Keratinocyte (primary cell): Measurements from ENCODE around the gene HNRNPL. TPM values are rescaled to one million over a fixed set of nuclear protein-coding genes. Genes with fewer than 3 reads are reported as not detected.
A peak's percentile ranks its signal among the peaks of the same experiment; 100 is the strongest.

Source experiments
- DNase-seq: peaks from one replicate; pipeline ENCODE4 v3.0.0-alpha.2; 2011; ENCODE audit warnings: low read depth, missing footprints, low spot score
- FAIRE-seq: peaks from 2 replicates; lab custom pipeline; 2011; peaks lifted over from hg19 to GRCh38; lab: Jason Lieb, UNC
- H2AFZ ChIP-seq: 2 replicates; pipeline ENCODE4 v1.6.0; 2012; ENCODE audit warnings: low read length, control low read depth, inconsistent platforms; ENCODE audit not compliant: control insufficient read depth
- H3K27ac ChIP-seq: 2 replicates; pipeline ENCODE4 v1.5.1; 2011; ENCODE audit warnings: low read length; ENCODE audit not compliant: control insufficient read depth, insufficient read depth
- H3K27me3 ChIP-seq: 3 replicates; pipeline ENCODE4 v1.6.0; 2011; ENCODE audit warnings: low read length; ENCODE audit not compliant: control insufficient read depth, insufficient read depth; ENCODE audit errors: extremely low read depth
- H3K36me3 ChIP-seq, 2 experiments: 2 replicates in 1 of 2; 3 replicates in 1 of 2; pipeline ENCODE4 v1.5.1; 2011; ENCODE audit warnings: low read length in 2 of 2, mild to moderate bottlenecking in 1 of 2; ENCODE audit not compliant: control insufficient read depth in 2 of 2, insufficient read depth in 2 of 2; ENCODE audit errors: extremely low read depth in 1 of 2
- H3K4me1 ChIP-seq: 3 replicates; pipeline ENCODE4 v1.5.1; 2011; ENCODE audit warnings: low read length; ENCODE audit not compliant: control insufficient read depth, insufficient read depth; ENCODE audit errors: extremely low read depth
- H3K4me2 ChIP-seq: 3 replicates; pipeline ENCODE4 v1.6.0; 2011; ENCODE audit warnings: low read depth, low read length; ENCODE audit not compliant: control insufficient read depth, insufficient read depth; ENCODE audit errors: extremely low read depth
- H3K4me3 ChIP-seq, 3 experiments: fragments of 200-600 bp in 1 of 3; sonication (generic) in 1 of 3; 2 replicates in 2 of 3; 3 replicates in 1 of 3; pipeline ENCODE4 v1.5.1; 2011 to 2016; ENCODE audit warnings: low read length in 3 of 3, mild to moderate bottlenecking in 3 of 3, control low read depth in 2 of 3, inconsistent platforms in 1 of 3, low read depth in 1 of 3, mixed read lengths in 1 of 3, mixed run types in 1 of 3, moderate library complexity in 1 of 3; ENCODE audit not compliant: control insufficient read depth in 2 of 3, insufficient read depth in 2 of 3; ENCODE audit errors: extremely low read depth in 1 of 3
- H3K79me2 ChIP-seq: 2 replicates; pipeline ENCODE4 v1.6.0; 2012; ENCODE audit warnings: low read length; ENCODE audit not compliant: control insufficient read depth, insufficient read depth
- H3K9ac ChIP-seq: 3 replicates; pipeline ENCODE4 v1.6.0; 2011; ENCODE audit warnings: low read length; ENCODE audit not compliant: control insufficient read depth, insufficient read depth; ENCODE audit errors: extremely low read depth
- H3K9me1 ChIP-seq: 3 replicates; pipeline ENCODE4 v1.6.0; 2011; ENCODE audit warnings: low read length; ENCODE audit not compliant: control insufficient read depth, insufficient read depth; ENCODE audit errors: extremely low read depth
- H3K9me3 ChIP-seq: 2 replicates; pipeline ENCODE4 v1.5.1; 2012; ENCODE audit warnings: low read depth, low read length; ENCODE audit not compliant: control insufficient read depth
- H4K20me1 ChIP-seq: 3 replicates; pipeline ENCODE4 v1.6.0; 2011; ENCODE audit warnings: low read length; ENCODE audit not compliant: control insufficient read depth, insufficient read depth; ENCODE audit errors: extremely low read depth
- CTCF ChIP-seq, 3 experiments: IDR thresholded peaks in 1 of 3; conservative IDR thresholded peaks in 1 of 3; optimal IDR thresholded peaks in 1 of 3; 2 replicates in 2 of 3; 3 replicates in 1 of 3; pipeline versions ENCODE3 to v1.5.1; 2011; ENCODE audit warnings: low read length in 3 of 3, mild to moderate bottlenecking in 3 of 3, moderate library complexity in 2 of 3, control low read depth in 1 of 3, inconsistent platforms in 1 of 3; ENCODE audit not compliant: insufficient read depth in 2 of 3; ENCODE audit errors: extremely low read depth in 1 of 3
- EZH2 ChIP-seq: IDR thresholded peaks from one replicate; pipeline ENCODE4 v1.6.1; 2012; ENCODE audit warnings: inconsistent platforms, mild to moderate bottlenecking, low read length, moderate library complexity
- dilution Hi-C: fragments of 300-500 bp; cut with MboI; formaldehyde crosslinking; loops from one replicate; pipeline ENCODE4 v1.7.0; 2020; ENCODE audit warnings: low sequenced_read_pairs; ENCODE audit not compliant: extremely low pct_ligation_motif_present
- polyA plus RNA-seq, 5 experiments: library from polyadenylated mRNA; depleted of rRNA in 3 of 5; stranded (reverse) in 3 of 5; stranded (forward) in 1 of 5; unstranded in 1 of 5; fragments of >200 nt; gene quantifications; 1 replicate in 1 of 5; 2 replicates in 3 of 5; 3 replicates in 1 of 5; pipeline versions ENCODE4 v1.2.1 to v1.2.3, GENCODE V29; 2011 to 2012; ENCODE audit warnings: missing spikeins in 2 of 5, low read depth in 1 of 5, low replicate concordance in 1 of 5

Gene HNRNPL
- polyA plus RNA-seq, 1 donor (not counting 4 experiments of a cell fraction or from before 2014, with no cell fraction given) = 308 TPM

GRCh38 chr19:38836983-38837626 is 12.7 kb downstream of the HNRNPL start:
- Histone ChIP-seq H3K9me1 (peaks cover 8% of the 10 kb centered on the region), H3K9ac (peak overlapping the region; percentile 71), H3K36me3 (peaks cover 28 to 41% of the 10 kb centered on the region in 2 experiments), H3K4me3 (peak overlapping the region in 2 of 3 experiments; percentile 14 to 25), H2AFZ (no peak overlapping the region), H3K79me2 (peaks cover 15% of the 10 kb centered on the region), H3K4me1 (peaks cover 59% of the 10 kb centered on the region), H3K9me3 (no peaks in the 10 kb centered on the region), H3K27ac (peak overlapping the region; percentile 80), H3K4me2 (peak overlapping the region; percentile 67), H3K27me3 (no peaks in the 10 kb centered on the region), H4K20me1 (peaks cover 8% of the 10 kb centered on the region)
- dilution Hi-C loops = no loop called here
- FAIRE-seq (no peak), DNase-seq (no peak)
- TF ChIP-seq CTCF (optimal IDR thresholded peaks at IDR 0.05 in 1 of 3, IDR thresholded peaks at IDR 0.05 in 1 of 3, conservative IDR thresholded peaks at IDR 0.05 in 1 of 3; ENCODE audit: extremely low read depth in 1 of 3, insufficient read depth in 2 of 3, low read length in 3 of 3) (no peak), EZH2 (no peak)

GRCh38 chr19:38836159-38836982 is 13.4 kb downstream of the HNRNPL start:
- Histone ChIP-seq H3K4me2 (peak overlapping the region; percentile 67), H3K79me2 (peaks cover 9% of the 10 kb centered on the region), H3K9me3 (no peaks in the 10 kb centered on the region), H3K27me3 (no peaks in the 10 kb centered on the region), H4K20me1 (peaks cover 8% of the 10 kb centered on the region), H3K27ac (peak overlapping the region; percentile 80), H3K4me1 (peaks cover 61% of the 10 kb centered on the region), H3K36me3 (peaks cover 26 to 34% of the 10 kb centered on the region in 2 experiments), H3K9me1 (peaks cover 8% of the 10 kb centered on the region), H3K9ac (peak overlapping the region; percentile 71), H3K4me3 (no peak overlapping the region), H2AFZ (no peak overlapping the region)
- FAIRE-seq = no peak
- no peak for DNase-seq
- dilution Hi-C loops = no loop called here
- TF ChIP-seq CTCF (optimal IDR thresholded peaks at IDR 0.05 in 1 of 3, IDR thresholded peaks at IDR 0.05 in 1 of 3, conservative IDR thresholded peaks at IDR 0.05 in 1 of 3; ENCODE audit: extremely low read depth in 1 of 3, insufficient read depth in 2 of 3, low read length in 3 of 3) = no peak
- no peak for TF ChIP-seq EZH2
